ENCODE measurements around the gene MALRD1.

- TF ChIP-seq GABPB1 (CRISPR knock-in tag; IDR thresholded peaks at IDR 0.05) = no peak
- no peak for TF ChIP-seq STAT6 (CRISPR knock-in tag; conservative IDR thresholded peaks at IDR 0.05; ENCODE audit: low read depth)
- no peak for TF ChIP-seq NFYB (CRISPR knock-in tag; conservative IDR thresholded peaks at IDR 0.05; ENCODE audit: low read depth)
- no peak for TF ChIP-seq CTCF (IDR thresholded peaks at IDR 0.05)
- TF ChIP-seq ZNF512 (CRISPR knock-in tag; IDR thresholded peaks at IDR 0.05; ENCODE audit: borderline replicate concordance) = no peak
- TF ChIP-seq FOXP1 (CRISPR knock-in tag; IDR thresholded peaks at IDR 0.05; ENCODE audit: borderline replicate concordance) = no peak
- no peak for TF ChIP-seq JUN (CRISPR knock-in tag; IDR thresholded peaks at IDR 0.05)
- TF ChIP-seq HMGXB4 (CRISPR knock-in tag; IDR thresholded peaks at IDR 0.05) = no peak
These were observed 413.0 kb downstream of the MALRD1 start for GRCh38 chr10:19461588-19461987.
